ENCODE data around the gene TEAD4.

GRCh38 chr12:3044141-3044630 is 85.0 kb downstream of the TEAD4 start:
- no peak for TF ChIP-seq EZH2 (IDR thresholded peaks at IDR 0.05; ENCODE audit: borderline replicate concordance, low read length)
- TF ChIP-seq CTCF (conservative IDR thresholded peaks at IDR 0.05 in 1 of 2, IDR thresholded peaks at IDR 0.05 in 1 of 2; ENCODE audit: extremely low read depth in 1 of 2, insufficient read depth in 1 of 2, low read depth in 1 of 2, low read length in 2 of 2), result no peak

All from mammary epithelial cell (primary cell).